ENCODE results near the gene EPHX1. TPM values are rescaled to one million over a fixed set of nuclear protein-coding genes. Genes with fewer than 3 reads are reported as not detected.

Gene EPHX1
- total and polyA plus RNA-seq, 2 of the 8 experiments (the other 6 are each of a cell fraction or from before 2014, with no cell fraction given), result 45.3 to 79.1 TPM

DNA sequence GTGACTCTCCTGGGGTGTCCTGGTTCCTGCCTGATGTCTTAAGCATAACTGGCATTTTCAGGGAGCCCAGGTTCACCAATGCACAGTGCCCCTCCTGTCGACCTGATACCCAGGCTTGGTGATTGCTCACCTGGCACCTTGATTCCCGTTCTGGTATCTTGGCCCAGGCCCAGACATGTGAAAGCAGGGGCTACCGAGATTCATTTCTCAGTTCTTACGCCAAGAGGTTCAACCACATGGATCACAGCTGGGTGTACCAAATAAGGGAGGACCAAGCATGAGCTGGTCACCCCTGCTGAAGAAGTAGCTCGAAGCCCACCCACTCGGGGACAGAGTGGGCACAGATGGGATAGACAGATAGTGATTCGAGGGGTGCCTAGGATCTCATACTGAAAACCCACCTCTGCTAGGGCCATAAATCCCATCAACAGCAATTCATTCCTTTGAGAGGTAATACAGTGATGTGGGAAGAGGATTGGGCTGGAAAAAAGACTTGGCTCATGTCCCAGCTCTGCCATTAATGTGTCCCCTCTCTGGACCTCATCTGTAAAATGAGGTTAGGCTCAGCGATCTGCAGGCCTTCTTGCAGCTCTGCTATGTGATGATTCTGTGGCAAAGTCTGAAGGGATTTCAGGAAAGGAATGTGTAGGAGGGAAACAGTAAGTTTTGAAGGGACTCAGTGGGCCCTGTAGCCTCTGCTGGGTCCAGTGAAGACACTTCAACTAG, 2.7 kb downstream of the EPHX1 start (continued):
- TF ChIP-seq, protein P1, sequence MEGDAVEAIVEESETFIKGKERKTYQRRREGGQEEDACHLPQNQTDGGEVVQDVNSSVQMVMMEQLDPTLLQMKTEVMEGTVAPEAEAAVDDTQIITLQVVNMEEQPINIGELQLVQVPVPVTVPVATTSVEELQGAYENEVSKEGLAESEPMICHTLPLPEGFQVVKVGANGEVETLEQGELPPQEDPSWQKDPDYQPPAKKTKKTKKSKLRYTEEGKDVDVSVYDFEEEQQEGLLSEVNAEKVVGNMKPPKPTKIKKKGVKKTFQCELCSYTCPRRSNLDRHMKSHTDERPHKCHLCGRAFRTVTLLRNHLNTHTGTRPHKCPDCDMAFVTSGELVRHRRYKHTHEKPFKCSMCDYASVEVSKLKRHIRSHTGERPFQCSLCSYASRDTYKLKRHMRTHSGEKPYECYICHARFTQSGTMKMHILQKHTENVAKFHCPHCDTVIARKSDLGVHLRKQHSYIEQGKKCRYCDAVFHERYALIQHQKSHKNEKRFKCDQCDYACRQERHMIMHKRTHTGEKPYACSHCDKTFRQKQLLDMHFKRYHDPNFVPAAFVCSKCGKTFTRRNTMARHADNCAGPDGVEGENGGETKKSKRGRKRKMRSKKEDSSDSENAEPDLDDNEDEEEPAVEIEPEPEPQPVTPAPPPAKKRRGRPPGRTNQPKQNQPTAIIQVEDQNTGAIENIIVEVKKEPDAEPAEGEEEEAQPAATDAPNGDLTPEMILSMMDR (IDR thresholded peaks at IDR 0.05; ENCODE audit: control extremely low read depth in 1 of 3, insufficient read depth in 1 of 3, low read depth in 1 of 3, low read length in 3 of 3), result no peak
- TF ChIP-seq BCL11A (IDR thresholded peaks at IDR 0.05; ENCODE audit: low read depth in 2 of 2, low read length in 2 of 2) (no peak), NRF1 (IDR thresholded peaks at IDR 0.05; ENCODE audit: low read depth, low read length) (no peak), SP1 (IDR thresholded peaks at IDR 0.05; ENCODE audit: low read depth, low read length) (no peak), SIX5 (IDR thresholded peaks at IDR 0.05; ENCODE audit: low read depth, low read length) (no peak)
